HT-29 (cell line): Measurements from ENCODE around the gene ROCK1. TPM values are rescaled to one million over a fixed set of nuclear protein-coding genes. Genes with fewer than 3 reads are reported as not detected.
A peak's percentile ranks its signal among the peaks of the same experiment; 100 is the strongest.
"Not testable (repeated sequence)": the region's sequence is repeated elsewhere in the genome, so short reads cannot be mapped to it uniquely, and the experiment has no call there.

Experiments
- DNase-seq: peaks from one replicate; pipeline ENCODE4 v3.0.0-alpha.2; 2015; ENCODE audit warnings: low spot score
- total RNA-seq: library from RNA; depleted of rRNA; stranded (reverse); fragments of >200 nt; shearing (Covaris generic); gene quantifications from 2 replicates; pipeline ENCODE4 v1.2.3, GENCODE V29; 2014; rRNA removed

Gene ROCK1
- 7.1 and 10.4 TPM in 2 replicates for total RNA-seq

GRCh38 chr18:21111346-21112139 is at the start of gene ROCK1:
Gene ROCK1, minus strand, starts transcription at chr18:21111813. Its CDS starts 903 bp downstream, at chr18:21110910.
- peak; percentile 89 for DNase-seq

DNA sequence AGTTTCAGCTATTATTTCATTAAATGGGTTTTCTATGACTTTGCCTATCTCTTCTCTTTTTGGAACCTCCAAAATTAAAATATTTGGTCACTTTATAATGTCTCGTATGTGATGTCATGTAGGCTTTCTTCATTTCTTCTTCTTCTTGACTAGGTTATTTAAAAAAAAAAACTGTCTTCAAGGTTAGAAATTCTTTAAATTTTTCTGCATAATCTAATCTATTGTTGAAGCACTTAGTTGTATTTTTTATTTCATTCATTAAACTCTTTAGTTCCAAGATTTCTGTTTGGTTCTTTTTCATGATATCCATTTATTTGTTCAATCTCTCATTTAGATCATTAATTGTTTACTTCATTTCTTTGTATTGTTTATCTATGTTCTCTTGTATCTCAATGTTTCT is 43.8 kb upstream of the ROCK1 start:
- DNase-seq, result no peak

- DNase-seq, result no peak
These were observed 34.4 kb upstream of the ROCK1 start for GRCh38 chr18:21146016-21146415.

GRCh38 chr18:21145371-21145770 is 33.8 kb upstream of the ROCK1 start:
- no peak for DNase-seq

- no peak for DNase-seq
These were observed 30.2 kb upstream of the ROCK1 start for GRCh38 chr18:21141668-21142422.

DNA sequence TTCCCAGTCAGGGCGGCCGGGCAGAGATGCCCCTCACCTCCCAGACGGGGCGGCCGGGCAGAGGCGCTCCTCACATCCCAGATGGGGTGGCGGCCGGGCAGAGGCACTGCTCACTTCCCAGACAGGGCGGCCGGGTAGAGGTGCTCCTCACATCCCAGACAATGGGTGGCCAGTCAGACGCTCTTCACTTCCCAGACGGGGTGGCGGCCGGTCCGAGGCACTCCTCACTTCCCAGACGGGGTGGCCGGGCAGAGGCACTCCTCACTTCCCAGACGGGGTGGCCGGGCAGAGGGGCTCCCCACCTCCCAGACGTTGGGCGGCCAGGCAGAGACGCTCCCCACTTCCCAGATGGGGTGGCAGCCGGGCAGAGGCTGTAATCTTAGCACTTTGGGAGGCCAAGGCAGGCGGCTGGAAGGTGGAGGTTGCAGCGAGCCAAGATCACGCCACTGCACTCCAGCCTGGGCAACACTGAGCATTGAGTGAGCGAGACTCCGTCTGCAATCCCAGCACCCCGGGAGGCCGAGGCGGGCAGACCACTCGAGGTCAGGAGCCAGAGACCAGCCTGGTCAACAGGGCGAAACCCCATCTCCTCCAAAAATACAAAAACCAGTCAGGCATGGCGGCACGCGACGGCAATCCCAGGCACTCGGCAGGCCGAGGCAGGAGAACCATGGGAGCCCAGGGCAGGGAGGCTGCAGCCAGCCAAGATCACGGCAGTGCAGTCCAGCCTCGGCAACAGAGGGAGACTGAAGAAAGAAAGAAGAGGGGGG is 26.3 kb upstream of the ROCK1 start:
- not testable (repeated sequence) for DNase-seq

- peak; percentile 22 for DNase-seq
These were observed 23.3 kb upstream of the ROCK1 start for GRCh38 chr18:21134895-21135294.

GRCh38 chr18:21132398-21132918 is 20.8 kb upstream of the ROCK1 start:
- no peak for DNase-seq

GRCh38 chr18:21131698-21132227 is 20.1 kb upstream of the ROCK1 start:
- no peak for DNase-seq

DNA sequence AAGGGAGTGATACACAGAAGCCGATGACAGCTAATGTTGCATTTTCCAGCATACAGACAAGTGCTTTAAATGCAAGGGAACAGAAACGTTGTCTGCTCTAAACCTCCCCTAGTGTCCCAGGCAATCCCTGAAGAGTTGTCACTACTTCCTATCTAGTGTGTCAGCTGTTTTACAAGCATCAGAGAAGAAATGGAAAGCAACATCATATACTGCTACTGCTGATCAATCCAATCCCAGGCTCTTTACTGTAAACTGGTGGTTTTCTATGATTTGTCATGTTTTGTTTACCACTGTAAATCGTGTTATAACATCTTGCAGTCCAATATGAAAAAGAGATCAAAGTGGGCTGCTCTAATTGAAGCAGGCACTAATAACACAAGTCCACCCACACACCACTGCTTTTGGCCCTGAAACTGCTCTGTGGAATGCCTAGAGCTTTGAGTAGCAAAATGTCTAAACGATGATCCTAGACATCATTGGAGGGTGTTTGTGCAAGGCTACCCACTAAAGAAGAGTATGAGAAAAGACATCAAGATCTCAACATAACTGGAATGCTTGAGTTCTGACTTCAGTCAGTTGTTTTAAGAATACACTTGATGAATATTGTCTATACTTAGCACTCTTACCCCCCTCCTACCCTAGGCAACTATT is 18.1 kb upstream of the ROCK1 start:
- DNase-seq, result no peak

DNA sequence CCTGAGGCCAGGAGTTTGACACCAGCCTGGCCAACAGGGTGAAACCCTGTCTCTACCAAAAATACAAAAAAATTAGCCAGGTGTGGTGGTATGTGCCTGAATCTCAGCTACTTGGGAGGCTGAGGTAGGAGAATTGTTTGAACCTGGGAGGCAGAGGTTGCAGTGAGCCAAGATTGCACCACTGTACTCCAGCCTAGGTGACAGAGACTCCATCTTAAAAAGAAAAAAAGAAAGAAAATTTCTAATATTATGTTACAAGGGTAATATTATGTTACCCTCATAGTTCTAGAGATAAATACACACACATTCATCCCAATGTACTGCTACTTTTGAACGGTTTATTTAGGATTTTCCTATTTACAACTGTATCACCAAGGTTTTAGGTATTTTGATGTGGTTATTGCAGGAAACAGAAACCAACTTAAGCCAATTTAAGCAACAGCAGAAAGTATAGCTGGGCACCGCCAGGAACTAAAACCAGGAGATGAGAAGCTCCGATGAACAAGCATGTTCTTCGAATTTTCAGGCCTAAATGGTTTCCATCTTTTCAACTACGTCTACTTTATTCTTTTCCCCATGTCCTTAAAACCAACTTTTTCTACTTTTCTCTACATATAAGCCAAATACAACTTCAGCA is 11.8 kb upstream of the ROCK1 start:
- DNase-seq, result no peak

- DNase-seq, result no peak
These were observed 7.2 kb upstream of the ROCK1 start for GRCh38 chr18:21118806-21119205.

DNA sequence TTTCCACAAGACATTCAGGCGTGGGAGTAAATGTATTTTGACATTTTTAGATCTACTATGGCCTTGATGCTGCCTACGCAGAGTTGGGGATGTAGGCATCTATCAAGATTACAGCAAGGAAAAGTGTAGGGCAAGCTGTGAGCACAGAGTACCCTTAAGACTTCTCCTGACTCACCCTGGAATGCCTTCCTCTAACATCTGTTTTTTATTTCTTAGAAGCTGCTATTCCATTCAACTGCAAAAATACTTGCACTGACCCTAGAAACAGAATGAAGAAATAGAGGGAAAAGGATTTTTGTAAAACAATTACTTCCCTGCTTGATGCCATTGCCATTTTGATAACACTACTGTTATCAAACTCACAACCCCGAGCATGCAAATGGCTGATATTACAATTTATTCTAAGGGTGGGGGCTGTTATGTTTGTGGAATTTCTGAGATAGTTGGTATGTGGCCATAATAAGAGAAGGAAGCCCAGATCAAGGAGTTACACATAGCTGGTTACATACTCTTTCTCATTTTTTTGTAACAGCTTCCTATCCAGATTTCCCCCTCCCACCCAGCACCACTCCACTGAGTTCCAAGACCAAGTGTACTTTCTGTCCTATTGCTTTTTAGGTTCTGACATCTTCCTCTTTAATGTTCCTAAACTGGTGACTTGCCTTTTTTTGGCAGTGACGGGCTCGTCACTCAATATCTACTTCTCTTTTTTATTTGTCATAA is 6.0 kb upstream of the ROCK1 start:
- no peak for DNase-seq

DNA sequence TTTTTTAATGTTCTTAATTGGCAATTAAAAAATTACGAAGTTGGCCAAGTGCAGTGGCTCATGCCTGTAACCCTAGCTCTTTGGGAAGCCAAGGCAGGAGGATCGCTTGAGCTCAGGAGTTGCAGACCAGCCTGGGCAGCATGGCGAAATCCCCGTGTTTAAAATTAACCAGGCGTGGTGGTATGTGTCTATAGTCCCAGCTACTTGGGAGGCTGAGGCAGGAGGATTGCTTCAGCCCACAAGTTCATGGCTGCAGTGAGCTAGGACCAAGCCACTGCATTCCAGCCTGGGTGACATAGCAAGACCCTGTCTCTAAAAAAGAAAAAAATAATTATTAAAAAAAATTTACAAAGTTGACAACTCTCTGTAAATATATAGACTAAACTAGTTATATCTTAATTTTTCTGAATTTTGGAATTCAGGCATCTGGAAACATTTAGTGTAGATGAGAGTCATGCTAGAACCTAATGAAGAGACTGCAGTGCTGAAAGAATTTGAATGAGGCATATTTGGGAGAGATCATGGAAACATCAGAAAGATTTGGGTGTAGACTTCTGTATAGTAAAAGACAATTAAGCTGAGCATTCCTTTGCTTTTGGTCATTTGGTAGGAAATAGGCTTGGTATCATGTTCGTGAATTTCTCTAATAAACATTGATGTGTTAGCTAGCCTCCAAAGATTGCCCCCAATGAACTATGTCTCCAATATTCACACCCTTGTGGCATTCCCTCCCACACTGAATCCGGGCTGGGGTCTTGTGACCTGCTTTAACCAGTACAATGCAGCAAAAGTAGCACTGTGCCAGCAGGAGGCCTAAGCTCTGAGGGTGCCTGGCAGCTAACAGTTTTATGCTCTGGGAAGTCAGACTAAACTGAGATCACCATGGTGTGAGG is 4.2 kb upstream of the ROCK1 start:
- DNase-seq, result no peak

- no peak for DNase-seq
These were observed 1.0 kb upstream of the ROCK1 start for GRCh38 chr18:21112543-21113105.

- no peak for DNase-seq
These were observed 494 bp upstream of the ROCK1 start for GRCh38 chr18:21112140-21112473.

- no peak for DNase-seq
These were observed 784 bp downstream of the ROCK1 start for GRCh38 chr18:21110713-21111345.
